Measurements from ENCODE around the gene CPS1. TPM values are rescaled to one million over a fixed set of nuclear protein-coding genes. Genes with fewer than 3 reads are reported as not detected.

Gene CPS1
- total RNA-seq, 1 donor from 2014 or later, result 4.9 TPM

DNA sequence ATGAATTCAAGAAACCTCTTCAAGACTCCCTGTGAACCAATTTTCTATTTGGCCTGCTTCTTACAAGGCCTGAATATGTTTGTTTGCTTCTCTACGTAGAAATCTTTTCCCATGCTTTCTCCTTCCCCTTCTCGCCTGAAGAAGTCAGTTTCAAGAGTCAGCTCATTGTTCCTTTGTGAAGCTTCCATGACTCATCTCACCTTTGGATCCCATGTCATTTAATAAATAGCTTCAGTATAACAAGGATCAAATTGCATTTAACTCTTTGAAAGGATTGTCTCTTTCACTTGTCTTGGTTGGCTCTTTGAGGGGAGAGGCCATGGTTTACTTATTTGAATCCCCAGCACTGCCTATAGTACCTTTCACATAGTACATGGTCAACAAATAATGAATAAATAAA, 28.4 kb downstream of the CPS1 start:
- Histone ChIP-seq H3K4me3 (no peak overlapping the region), H3K36me3 (no peaks in the 10 kb centered on the region), H3K4me1 (no peaks in the 10 kb centered on the region), H3K27ac (replicated peaks) (no peak overlapping the region), H3K27me3 (ENCODE audit: low read depth) (no peaks in the 10 kb centered on the region), H3K9me3 (replicated peaks) (no peaks in the 10 kb centered on the region)
- DNase-seq, result no peak
- intact Hi-C loops (cut with micrococcal nuclease), result no loop called here
- TF ChIP-seq, protein P1, sequence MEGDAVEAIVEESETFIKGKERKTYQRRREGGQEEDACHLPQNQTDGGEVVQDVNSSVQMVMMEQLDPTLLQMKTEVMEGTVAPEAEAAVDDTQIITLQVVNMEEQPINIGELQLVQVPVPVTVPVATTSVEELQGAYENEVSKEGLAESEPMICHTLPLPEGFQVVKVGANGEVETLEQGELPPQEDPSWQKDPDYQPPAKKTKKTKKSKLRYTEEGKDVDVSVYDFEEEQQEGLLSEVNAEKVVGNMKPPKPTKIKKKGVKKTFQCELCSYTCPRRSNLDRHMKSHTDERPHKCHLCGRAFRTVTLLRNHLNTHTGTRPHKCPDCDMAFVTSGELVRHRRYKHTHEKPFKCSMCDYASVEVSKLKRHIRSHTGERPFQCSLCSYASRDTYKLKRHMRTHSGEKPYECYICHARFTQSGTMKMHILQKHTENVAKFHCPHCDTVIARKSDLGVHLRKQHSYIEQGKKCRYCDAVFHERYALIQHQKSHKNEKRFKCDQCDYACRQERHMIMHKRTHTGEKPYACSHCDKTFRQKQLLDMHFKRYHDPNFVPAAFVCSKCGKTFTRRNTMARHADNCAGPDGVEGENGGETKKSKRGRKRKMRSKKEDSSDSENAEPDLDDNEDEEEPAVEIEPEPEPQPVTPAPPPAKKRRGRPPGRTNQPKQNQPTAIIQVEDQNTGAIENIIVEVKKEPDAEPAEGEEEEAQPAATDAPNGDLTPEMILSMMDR (IDR thresholded peaks at IDR 0.05; ENCODE audit: borderline replicate concordance), result no peak

DNA sequence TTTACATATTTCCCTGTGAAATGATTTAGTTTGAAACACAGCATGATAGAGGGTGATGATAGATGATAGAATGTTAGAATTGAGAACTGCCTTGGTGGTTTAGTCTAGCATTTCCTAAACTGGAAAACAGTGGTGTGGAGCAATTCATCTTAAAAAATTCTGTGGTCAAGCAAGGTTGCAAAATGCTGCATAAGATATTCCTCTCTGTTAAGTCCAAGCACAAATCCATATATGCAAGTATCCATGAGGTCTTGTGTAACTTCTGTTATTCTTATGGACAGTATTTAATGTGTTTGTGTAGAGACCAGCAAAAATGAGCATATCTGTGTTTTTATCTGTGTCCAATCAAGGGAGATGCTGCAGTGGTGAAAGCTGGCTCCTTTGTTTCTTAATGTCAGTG, 30.0 kb downstream of the CPS1 start:
- Histone ChIP-seq H3K36me3 (no peaks in the 10 kb centered on the region), H3K27ac (replicated peaks) (no peak overlapping the region), H3K27me3 (ENCODE audit: low read depth) (no peaks in the 10 kb centered on the region), H3K9me3 (replicated peaks) (no peaks in the 10 kb centered on the region), H3K4me3 (no peak overlapping the region), H3K4me1 (no peaks in the 10 kb centered on the region)
- TF ChIP-seq, protein P1 (IDR thresholded peaks at IDR 0.05; ENCODE audit: borderline replicate concordance), result no peak
- no peak for DNase-seq
- intact Hi-C loops (cut with micrococcal nuclease), result no loop called here

DNA sequence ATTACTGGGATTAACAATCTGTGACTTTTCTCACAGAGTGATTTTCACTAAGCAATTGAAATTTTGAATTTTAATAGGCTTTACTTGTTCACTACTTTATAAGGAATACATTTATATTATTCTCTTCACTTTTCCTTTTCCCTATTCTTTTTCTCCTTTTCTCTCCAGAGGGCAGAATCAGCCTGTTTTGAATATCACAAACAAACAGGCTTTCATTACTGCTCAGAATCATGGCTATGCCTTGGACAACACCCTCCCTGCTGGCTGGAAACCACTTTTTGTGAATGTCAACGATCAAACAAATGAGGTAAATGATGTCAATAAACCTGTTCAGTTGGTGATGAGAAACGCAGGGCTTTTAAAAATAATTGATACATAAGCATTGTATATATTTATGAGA, 35.3 kb downstream of the CPS1 start:
- Histone ChIP-seq H3K9me3 (replicated peaks) (no peaks in the 10 kb centered on the region), H3K4me1 (no peaks in the 10 kb centered on the region), H3K4me3 (no peak overlapping the region), H3K36me3 (no peaks in the 10 kb centered on the region), H3K27me3 (ENCODE audit: low read depth) (no peaks in the 10 kb centered on the region), H3K27ac (replicated peaks) (no peak overlapping the region)
- TF ChIP-seq, protein P1 (IDR thresholded peaks at IDR 0.05; ENCODE audit: borderline replicate concordance), result no peak
- intact Hi-C loops (cut with micrococcal nuclease), result no loop called here
- no peak for DNase-seq

DNA sequence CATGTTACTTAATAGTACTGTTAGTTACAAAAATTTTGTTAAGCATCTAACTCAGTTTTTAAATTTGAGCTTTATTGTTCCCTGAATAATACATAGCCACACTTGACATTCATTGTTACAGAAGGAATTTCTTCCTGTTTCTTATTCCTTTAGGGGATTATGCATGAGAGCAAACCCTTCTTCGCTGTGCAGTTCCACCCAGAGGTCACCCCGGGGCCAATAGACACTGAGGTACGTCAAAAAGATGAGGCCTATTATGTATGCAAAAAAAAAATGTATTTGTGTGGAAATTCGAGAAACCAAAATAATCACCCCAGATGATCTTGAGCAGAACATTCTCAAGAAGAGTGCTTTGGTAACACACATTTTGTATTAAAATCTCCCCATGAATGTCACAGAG, 36.3 kb downstream of the CPS1 start:
- Histone ChIP-seq H3K27me3 (ENCODE audit: low read depth) (no peaks in the 10 kb centered on the region), H3K27ac (replicated peaks) (no peak overlapping the region), H3K4me3 (no peak overlapping the region), H3K9me3 (replicated peaks) (peaks cover 3% of the 10 kb centered on the region), H3K4me1 (no peaks in the 10 kb centered on the region), H3K36me3 (no peaks in the 10 kb centered on the region)
- TF ChIP-seq, protein P1 (IDR thresholded peaks at IDR 0.05; ENCODE audit: borderline replicate concordance), result no peak
- intact Hi-C loops (cut with micrococcal nuclease), result no loop called here
- no peak for DNase-seq

DNA sequence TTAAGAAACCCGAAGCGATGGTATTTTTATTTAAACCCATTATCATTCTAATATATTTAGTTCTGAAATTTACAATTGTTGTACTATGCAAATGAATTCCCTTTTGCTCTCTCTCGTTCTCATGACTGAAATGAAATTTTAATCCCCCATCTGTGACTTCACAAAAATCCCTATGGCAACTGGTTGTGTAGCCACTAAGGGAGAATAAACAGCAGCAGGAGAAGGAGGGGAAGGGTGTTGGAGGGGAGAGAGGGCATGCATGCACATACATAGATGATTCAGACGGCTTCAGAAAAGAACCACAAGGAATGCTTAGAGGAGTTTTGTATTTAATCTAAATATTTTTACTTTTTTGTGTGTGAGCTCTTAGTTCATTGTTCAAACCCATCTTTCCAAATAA, 36.8 kb downstream of the CPS1 start:
- H3K27me3 ChIP-seq (ENCODE audit: low read depth), result no peaks in the 10 kb centered on the region
- no peak overlapping the region for H3K27ac ChIP-seq (replicated peaks)
- DNase-seq, result no peak
- H3K4me1 ChIP-seq, result no peaks in the 10 kb centered on the region
- no peaks in the 10 kb centered on the region for H3K36me3 ChIP-seq
- peaks cover 7% of the 10 kb centered on the region for H3K9me3 ChIP-seq (replicated peaks)
- H3K4me3 ChIP-seq, result no peak overlapping the region
- intact Hi-C loops (cut with micrococcal nuclease), result no loop called here
- TF ChIP-seq, protein P1 (IDR thresholded peaks at IDR 0.05; ENCODE audit: borderline replicate concordance), result no peak

DNA sequence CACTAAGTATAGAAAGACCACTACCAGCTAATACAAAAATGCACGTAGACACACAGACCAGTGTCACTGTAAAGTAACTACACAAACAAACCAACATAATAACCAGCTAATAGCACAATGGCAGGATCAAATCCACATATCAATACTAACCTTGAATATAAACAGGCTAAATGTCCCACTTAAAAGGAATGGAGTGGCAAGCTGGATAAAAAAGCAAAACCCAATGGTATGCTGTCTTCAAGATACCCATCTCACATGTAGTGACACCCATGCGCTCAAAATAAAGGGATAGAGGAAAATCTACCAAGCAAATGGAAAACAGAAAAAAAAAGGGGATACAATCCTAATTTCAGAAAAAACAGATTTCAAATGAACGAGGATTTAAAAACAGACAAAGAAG, 41.8 kb downstream of the CPS1 start:
- Histone ChIP-seq H3K4me1 (no peaks in the 10 kb centered on the region), H3K4me3 (no peak overlapping the region), H3K27ac (replicated peaks) (no peak overlapping the region), H3K9me3 (replicated peaks) (peaks cover 12% of the 10 kb centered on the region), H3K36me3 (no peaks in the 10 kb centered on the region), H3K27me3 (ENCODE audit: low read depth) (no peaks in the 10 kb centered on the region)
- TF ChIP-seq, protein P1 (IDR thresholded peaks at IDR 0.05; ENCODE audit: borderline replicate concordance), result no peak
- intact Hi-C loops (cut with micrococcal nuclease), result no loop called here
- no peak for DNase-seq

All from left ventricle myocardium inferior (tissue), 1 donor.